GM19099 (cell line): ENCODE measurements around the gene RNF130.

ENCODE experiments used
- POLR2A ChIP-seq: IDR thresholded peaks from 3 replicates; pipeline ENCODE4 v1.6.1; 2011; ENCODE audit warnings: low read depth; ENCODE audit not compliant: insufficient read length; ENCODE audit errors: extremely low read depth

Gene RNF130

DNA sequence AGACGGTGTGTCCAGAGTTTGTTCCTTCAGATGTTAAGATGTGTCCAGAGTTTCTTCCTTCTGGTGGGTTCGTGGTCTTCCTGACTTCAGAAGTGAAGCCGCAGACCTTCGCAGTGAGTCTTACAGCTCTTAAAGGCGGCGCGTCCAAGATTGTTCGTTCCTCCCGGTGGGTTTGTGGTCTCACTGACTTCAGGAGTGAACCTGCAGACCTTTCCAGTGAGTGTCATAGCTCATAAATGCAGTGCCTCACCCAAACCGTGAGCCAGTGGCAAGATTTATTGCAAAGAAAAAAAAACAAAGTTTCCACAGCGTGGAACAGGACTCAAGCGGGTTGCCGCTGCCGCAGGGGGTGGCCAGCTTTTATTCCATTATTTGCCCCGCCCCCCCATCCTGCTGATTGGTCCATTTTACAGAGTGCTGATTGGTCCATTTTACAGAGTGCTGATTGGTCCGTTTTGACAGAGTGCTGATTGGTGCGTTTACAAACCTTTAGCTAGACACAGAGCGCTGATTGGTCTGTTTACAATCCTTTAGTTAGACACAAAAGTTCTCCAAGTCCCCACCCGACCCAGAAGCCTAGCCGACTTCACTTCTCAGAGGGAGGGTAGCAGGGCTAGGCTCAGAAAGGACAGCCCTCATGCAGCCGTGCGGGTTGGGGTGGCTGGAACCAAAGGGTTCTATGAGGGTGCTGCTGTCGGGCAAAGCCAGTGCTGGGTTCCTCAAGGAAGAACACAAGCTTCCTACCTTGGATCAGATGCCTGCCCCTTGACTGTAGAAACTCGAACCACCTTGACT lies 9.1 kb upstream of the RNF130 start:
- no peak for TF ChIP-seq POLR2A

DNA sequence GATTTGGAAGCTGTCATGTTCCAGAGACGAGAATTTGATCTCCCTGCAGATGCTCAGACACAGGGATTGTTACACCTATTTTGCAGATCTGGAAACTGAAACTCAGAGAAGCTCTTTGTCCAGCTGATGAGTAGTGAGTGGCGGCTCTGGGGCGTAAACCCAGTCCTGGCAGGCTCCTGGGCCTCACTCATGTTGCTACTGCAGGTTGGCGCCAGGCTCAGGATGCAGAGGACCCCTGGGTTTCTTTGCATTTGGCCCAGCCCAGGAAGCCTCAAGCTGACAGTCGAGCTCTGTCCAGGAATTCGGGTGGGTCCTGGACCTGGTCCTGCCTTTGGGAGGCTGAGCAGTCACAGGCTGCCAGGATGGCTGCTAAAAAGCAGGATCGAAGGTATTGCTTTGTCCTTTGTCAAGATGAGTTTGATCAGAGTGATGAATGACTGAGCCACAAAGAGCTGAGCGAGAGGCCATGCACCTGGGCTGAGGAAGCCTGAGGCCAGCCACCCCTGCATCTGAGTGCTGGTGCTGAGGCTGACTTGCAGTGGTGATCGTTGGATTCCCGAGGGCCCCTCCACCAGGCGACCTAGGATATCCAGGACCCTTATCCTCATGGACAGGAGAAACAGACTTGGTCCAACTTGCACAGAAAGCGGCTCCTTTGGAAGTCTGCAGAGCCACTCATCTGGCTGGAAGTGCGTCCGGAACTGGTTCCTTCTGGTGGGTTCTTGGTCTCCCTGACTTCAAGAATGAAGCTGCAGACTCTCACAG lies 8.3 kb upstream of the RNF130 start:
- TF ChIP-seq POLR2A, result no peak

DNA sequence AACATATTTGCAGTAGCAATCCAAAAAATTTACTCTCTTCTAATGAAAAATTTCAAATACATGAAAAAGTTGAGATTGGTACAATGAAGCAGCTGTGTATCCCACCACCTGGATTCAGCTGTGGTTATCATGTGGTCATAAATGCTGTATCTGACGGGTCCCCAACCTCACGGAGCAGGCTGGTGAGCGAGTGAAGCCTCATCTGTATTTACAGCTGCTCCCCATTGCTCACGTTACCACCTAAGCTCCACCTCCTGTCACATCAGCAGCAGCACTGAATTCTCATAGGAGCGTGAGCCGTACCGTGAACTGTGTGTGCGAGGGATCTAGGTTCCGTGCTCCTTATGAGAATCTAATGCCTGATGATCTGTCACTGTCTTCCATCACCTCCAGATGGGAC lies 6.8 kb upstream of the RNF130 start:
- TF ChIP-seq POLR2A, result no peak

DNA sequence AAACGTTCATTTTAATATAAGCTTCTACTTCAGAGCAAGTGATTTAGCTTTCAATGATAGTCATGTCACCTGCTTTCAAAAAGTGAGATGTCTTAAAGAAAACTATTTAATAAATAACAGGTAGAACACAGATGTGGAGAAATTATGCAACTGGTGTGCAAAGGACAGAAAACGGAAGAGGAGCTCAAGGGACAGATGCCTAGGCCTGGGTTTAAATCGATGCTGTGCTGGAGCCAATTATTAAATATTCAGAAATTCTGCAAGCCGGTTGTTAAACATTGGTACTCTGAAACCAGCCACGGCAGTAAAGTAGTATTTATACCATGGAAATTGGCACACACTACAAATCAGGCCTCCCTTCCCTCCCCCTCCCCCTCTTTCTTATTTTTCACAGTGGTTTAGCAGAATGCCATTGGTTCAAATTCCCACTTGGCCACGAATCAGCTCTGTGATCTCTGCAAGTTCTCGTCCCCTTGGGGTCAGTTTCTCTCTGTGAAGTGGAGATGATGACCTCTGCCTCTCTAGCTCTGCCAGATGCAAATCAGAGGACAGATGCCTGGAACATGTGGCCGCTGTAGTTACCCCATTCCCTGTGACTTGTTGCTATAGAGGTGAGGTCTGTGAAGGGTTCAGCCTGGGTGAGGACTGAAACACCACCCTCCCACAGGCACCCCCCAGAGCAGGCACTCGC lies 6.2 kb upstream of the RNF130 start:
- no peak for TF ChIP-seq POLR2A

DNA sequence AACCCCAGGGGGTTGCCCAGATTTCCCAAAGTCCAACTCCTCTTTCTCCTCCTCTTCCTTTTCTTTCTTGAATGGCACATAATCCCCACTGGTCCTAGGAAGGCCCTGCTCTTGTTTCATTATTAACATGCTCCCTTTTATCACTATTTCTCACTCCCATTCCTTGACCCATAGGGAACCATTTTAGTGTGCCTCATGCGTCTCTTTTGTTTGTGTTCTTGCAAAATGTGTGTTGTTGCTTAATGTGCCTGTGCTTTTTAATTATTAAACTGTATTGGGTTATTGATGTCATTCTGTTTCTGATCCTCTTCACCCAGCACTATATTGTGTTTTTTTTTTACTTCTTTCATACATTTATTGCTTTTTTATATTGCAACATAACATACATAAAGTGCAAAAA lies 4.1 kb upstream of the RNF130 start:
- TF ChIP-seq POLR2A, result no peak

DNA sequence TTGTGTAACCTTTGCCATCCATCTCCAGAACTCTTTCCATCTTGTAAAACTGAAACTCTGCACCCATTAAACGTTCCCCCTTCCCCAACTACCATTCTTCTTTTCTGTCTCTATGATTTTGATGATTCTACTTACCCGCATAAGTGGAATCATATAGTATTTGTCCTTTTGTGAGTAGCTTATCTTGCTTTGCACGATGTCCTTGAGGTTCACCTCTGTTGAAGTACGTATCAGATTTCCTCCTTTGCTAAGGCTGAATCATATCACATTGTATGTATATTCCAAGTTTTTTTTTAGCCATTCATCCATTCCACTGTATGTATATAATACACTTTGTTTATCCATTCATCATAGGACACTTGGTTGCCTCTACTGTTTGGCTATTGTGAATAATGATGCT lies 2.9 kb upstream of the RNF130 start:
- no peak for TF ChIP-seq POLR2A

DNA sequence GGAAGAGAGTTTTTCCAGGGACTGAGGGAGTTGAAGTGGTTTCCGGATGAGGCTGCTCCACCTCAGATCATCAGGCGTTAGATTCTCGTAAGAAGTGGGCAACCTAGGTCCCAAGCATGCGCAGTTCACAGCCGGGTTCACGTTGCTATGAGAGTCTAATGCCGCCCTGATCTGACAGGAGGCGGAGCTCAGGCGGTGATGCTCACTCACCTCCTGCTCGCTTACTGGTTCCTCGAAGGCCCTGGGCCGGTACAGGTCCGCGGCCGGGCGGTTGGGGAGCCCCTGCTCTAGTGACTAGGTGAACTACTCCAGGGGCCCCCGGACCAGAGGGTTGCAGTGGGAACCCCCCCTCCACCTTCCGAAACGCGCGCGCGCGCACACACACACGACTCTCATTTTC lies 997 bp upstream of the RNF130 start:
- TF ChIP-seq POLR2A, result no peak

DNA sequence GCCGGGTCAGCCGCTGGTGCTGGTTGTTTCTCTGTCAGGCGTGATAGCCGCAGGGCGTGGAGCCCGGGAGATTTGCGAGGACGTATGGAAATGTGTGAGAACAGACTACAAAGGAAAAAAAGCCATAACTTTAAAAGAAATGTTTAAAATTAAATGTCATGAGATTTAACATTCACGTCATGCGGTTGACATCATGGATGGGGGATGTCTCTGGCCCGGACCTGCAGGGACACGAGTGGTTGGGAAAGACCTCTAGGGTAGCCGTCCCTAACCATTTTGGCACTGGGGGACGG lies 643 bp upstream of the RNF130 start:
- TF ChIP-seq POLR2A, result no peak

DNA sequence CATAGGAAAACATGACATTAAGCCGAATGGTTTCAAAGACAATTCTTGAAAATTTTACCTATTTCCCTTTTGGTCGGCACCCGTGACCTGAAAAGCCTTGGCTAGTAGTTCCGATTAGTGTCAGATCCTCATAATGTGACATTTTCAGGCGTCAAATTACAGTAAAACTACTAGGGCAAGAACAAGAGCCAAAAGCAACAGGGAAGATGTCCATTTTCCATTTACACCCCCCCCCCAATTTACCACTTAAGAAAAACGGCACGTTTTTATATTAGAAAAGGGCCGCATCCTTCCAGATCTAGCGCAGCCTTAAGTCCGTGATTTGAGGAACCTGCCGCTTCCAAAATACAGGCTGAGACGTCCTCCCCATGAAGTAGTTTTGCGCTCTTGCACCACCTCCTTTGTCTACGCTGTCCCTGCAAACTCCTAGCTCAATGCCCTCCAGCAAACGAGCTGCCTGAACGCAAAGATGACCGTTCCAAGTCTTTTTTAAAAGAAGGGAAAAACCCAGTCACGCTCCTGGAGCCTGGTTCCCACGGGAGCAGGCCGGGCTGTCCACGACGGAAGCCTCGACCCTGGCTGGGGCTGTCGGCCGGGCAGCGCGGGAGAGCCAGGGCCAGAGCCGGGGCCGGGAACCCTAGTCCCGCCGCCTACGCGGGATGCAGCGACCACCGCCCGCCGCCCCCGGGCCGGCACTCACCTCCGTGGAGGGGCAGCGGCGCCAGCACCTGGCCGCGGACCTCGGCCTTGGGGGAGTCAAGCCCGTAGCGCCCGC lies 616 bp downstream of the RNF130 start:
- no peak for TF ChIP-seq POLR2A

DNA sequence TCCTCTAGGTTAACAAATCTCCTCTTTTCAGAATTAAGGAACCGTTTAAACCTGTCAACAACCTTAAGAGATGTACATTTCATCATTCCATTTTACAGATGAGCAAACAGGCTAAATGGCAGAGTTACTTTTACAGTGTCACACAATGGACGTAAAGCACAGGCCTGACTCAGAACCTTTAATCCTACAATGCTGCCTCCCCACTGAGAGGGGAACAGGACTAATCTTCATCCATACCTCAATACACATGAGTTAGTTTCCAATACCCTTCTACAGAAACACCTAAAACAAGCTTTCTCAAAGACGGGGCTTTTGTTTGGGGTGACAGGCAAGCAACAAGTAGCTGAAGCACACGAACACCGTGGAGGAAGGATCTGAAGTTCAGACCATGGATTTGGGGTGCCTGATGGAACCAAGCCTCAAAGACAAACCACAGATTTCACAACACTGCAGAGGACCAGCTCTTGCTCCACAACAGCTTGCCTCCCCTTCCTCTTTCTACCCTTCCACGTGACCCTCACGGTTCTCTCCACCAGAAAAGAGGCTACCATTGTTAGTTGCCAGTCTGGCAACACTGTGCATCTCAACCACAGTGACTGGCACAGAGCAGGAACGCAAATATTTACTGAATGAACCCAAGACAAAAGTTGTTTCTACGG lies 1.8 kb downstream of the RNF130 start:
- TF ChIP-seq POLR2A, result no peak

DNA sequence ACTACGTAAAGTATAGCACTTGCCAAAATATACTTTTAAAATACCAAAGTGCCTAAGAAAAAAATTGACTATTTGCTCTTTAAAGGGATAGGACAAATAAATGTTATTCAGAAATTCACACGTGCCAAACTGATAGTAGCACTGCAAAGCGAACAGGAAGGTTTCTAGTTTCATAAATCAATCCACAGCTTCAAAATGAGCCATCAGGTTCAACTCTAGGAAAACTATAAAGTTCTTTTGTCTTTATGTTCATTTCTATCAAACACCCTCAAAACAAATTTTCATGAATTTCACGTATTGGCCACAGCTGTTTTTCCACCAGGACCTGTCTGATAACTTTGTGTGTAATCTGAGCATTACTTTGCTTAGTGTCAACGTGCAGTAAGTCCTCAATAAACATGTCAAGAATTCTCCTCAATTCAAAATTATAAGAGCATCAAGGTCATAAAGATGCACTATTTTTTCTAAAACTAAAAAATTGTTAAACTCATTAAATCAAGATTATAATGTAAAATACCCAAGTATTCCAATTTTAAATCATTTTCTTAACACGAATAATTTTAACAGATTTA lies 3.0 kb downstream of the RNF130 start:
- no peak for TF ChIP-seq POLR2A

DNA sequence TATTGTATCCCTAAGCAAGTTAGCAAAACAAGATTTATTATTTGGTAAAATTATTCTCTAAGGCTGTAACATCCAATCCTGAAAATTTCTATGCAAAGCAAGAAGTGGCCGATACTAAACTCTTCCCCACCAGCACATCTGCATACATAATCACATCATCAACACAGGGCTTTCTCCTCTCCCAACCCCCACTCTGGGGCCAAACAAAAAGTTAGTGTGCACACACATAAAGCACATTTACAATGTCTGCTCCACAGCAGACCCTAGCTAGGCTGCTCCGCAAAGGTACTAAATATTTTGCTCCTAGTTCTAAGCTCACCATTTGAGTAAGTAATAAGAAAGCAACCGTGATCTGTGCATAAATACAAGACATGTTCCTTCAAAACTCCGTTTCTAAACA lies 3.6 kb downstream of the RNF130 start:
- no peak for TF ChIP-seq POLR2A

DNA sequence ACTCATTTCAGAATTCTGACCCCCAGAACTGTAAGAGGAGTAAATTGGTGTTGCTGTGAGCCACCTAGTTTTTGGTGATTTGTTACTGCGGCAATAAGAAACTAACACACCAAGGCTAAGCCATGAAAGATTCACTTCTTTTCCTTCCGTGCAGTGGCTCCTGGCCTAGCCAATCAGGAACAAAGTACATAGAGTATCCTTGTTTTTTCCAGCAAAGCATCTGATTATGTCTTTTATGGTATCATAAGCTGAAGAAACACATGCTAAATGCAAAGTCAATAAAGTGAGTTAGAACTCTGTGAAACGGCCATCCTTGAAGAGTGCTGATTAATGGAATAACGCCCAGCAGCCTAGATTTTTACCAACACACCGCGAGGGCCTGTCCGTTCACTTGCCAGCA lies 11.4 kb downstream of the RNF130 start:
- no peak for TF ChIP-seq POLR2A

DNA sequence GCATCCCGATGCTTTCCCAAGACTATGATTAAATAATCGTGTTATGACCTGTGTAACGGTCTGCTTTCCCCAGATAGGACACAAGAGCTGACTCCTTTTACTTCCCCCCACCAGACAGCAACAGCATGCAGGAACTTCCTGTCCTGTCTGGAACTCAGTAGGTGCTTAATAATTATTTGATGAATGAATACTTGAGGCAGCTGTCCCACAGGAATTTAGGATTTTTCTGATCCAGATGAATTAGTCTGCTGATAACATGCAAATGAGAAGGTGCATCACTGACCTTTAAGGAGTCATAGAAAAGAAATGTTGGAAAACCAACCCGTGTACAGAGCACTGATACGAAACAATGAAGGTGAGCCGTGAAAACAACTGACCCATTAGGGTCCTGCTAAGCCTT lies 12.2 kb downstream of the RNF130 start:
- no peak for TF ChIP-seq POLR2A
